ENCODE measurements around the gene TMUB1.

Gene TMUB1

GRCh38 chr7:151068069-151068773 lies 15.1 kb downstream of the TMUB1 start:
- Histone ChIP-seq H3K36me3 (ENCODE audit: control insufficient read depth, insufficient read depth, low read length) (peaks cover 61% of the 10 kb centered on the region), H3K4me1 (ENCODE audit: control insufficient read depth, insufficient read depth, low read length, poor library complexity, severe bottlenecking) (no peaks in the 10 kb centered on the region), H3K27me3 (replicated peaks; ENCODE audit: control insufficient read depth, insufficient read depth, low read length, poor library complexity, severe bottlenecking) (no peaks in the 10 kb centered on the region), H3K4me3 (ENCODE audit: insufficient read depth, low read depth, low read length, poor library complexity, severe bottlenecking) (no peak overlapping the region), H3K27ac (ENCODE audit: insufficient read depth, low read length, poor library complexity, severe bottlenecking) (no peak overlapping the region), H3K9me3 (ENCODE audit: control insufficient read depth, low read length) (no peaks in the 10 kb centered on the region)
- no peak for DNase-seq

GRCh38 chr7:151066273-151066974 lies 16.9 kb downstream of the TMUB1 start:
- Histone ChIP-seq H3K27me3 (replicated peaks; ENCODE audit: control insufficient read depth, insufficient read depth, low read length, poor library complexity, severe bottlenecking) (no peaks in the 10 kb centered on the region), H3K9me3 (ENCODE audit: control insufficient read depth, low read length) (no peaks in the 10 kb centered on the region), H3K4me1 (ENCODE audit: control insufficient read depth, insufficient read depth, low read length, poor library complexity, severe bottlenecking) (no peaks in the 10 kb centered on the region), H3K27ac (ENCODE audit: insufficient read depth, low read length, poor library complexity, severe bottlenecking) (no peak overlapping the region), H3K4me3 (ENCODE audit: insufficient read depth, low read depth, low read length, poor library complexity, severe bottlenecking) (no peak overlapping the region), H3K36me3 (ENCODE audit: control insufficient read depth, insufficient read depth, low read length) (peaks cover 60% of the 10 kb centered on the region)
- no peak for DNase-seq

GRCh38 chr7:151065516-151065915 lies 17.8 kb downstream of the TMUB1 start:
- Histone ChIP-seq H3K4me3 (ENCODE audit: insufficient read depth, low read depth, low read length, poor library complexity, severe bottlenecking) (no peak overlapping the region), H3K36me3 (ENCODE audit: control insufficient read depth, insufficient read depth, low read length) (peaks cover 50% of the 10 kb centered on the region)

GRCh38 chr7:151064993-151065392 lies 18.3 kb downstream of the TMUB1 start:
- no peaks in the 10 kb centered on the region for H3K9me3 ChIP-seq (ENCODE audit: control insufficient read depth, low read length)
- no peak overlapping the region for H3K4me3 ChIP-seq (ENCODE audit: insufficient read depth, low read depth, low read length, poor library complexity, severe bottlenecking)
- H3K27ac ChIP-seq (ENCODE audit: insufficient read depth, low read length, poor library complexity, severe bottlenecking): no peak overlapping the region
- no peaks in the 10 kb centered on the region for H3K27me3 ChIP-seq (replicated peaks; ENCODE audit: control insufficient read depth, insufficient read depth, low read length, poor library complexity, severe bottlenecking)
- peaks cover 45% of the 10 kb centered on the region for H3K36me3 ChIP-seq (ENCODE audit: control insufficient read depth, insufficient read depth, low read length)
- peaks cover 10% of the 10 kb centered on the region for H3K4me1 ChIP-seq (ENCODE audit: control insufficient read depth, insufficient read depth, low read length, poor library complexity, severe bottlenecking)
- DNase-seq: no peak

More at GRCh38 chr7:151065516-151065915, 17.8 kb downstream of the TMUB1 start:
- Histone ChIP-seq H3K4me1 (ENCODE audit: control insufficient read depth, insufficient read depth, low read length, poor library complexity, severe bottlenecking) (peaks cover 5% of the 10 kb centered on the region), H3K27me3 (replicated peaks; ENCODE audit: control insufficient read depth, insufficient read depth, low read length, poor library complexity, severe bottlenecking) (no peaks in the 10 kb centered on the region), H3K9me3 (ENCODE audit: control insufficient read depth, low read length) (no peaks in the 10 kb centered on the region), H3K27ac (ENCODE audit: insufficient read depth, low read length, poor library complexity, severe bottlenecking) (no peak overlapping the region)
- no peak for DNase-seq

- Histone ChIP-seq H3K9me3 (ENCODE audit: control insufficient read depth, low read length) (no peaks in the 10 kb centered on the region), H3K27me3 (replicated peaks; ENCODE audit: control insufficient read depth, insufficient read depth, low read length, poor library complexity, severe bottlenecking) (no peaks in the 10 kb centered on the region), H3K36me3 (ENCODE audit: control insufficient read depth, insufficient read depth, low read length) (peaks cover 40% of the 10 kb centered on the region), H3K4me1 (ENCODE audit: control insufficient read depth, insufficient read depth, low read length, poor library complexity, severe bottlenecking) (peaks cover 12% of the 10 kb centered on the region), H3K27ac (ENCODE audit: insufficient read depth, low read length, poor library complexity, severe bottlenecking) (no peak overlapping the region), H3K4me3 (ENCODE audit: insufficient read depth, low read depth, low read length, poor library complexity, severe bottlenecking) (no peak overlapping the region)
- DNase-seq: no peak
These were observed 18.8 kb downstream of the TMUB1 start for GRCh38 chr7:151064454-151064853.

- peaks cover 21% of the 10 kb centered on the region for H3K4me1 ChIP-seq (ENCODE audit: control insufficient read depth, insufficient read depth, low read length, poor library complexity, severe bottlenecking)
These were observed 20.1 kb downstream of the TMUB1 start for GRCh38 chr7:151063212-151063561.

GRCh38 chr7:151062399-151063211 lies 20.7 kb downstream of the TMUB1 start:
- Histone ChIP-seq H3K36me3 (ENCODE audit: control insufficient read depth, insufficient read depth, low read length) (peaks cover 28% of the 10 kb centered on the region), H3K27me3 (replicated peaks; ENCODE audit: control insufficient read depth, insufficient read depth, low read length, poor library complexity, severe bottlenecking) (no peaks in the 10 kb centered on the region), H3K9me3 (ENCODE audit: control insufficient read depth, low read length) (no peaks in the 10 kb centered on the region), H3K4me1 (ENCODE audit: control insufficient read depth, insufficient read depth, low read length, poor library complexity, severe bottlenecking) (peaks cover 22% of the 10 kb centered on the region), H3K27ac (ENCODE audit: insufficient read depth, low read length, poor library complexity, severe bottlenecking) (no peak overlapping the region), H3K4me3 (ENCODE audit: insufficient read depth, low read depth, low read length, poor library complexity, severe bottlenecking) (no peak overlapping the region)
- DNase-seq: no peak

More at GRCh38 chr7:151063212-151063561, 20.1 kb downstream of the TMUB1 start:
- Histone ChIP-seq H3K27ac (ENCODE audit: insufficient read depth, low read length, poor library complexity, severe bottlenecking) (no peak overlapping the region), H3K9me3 (ENCODE audit: control insufficient read depth, low read length) (no peaks in the 10 kb centered on the region), H3K4me3 (ENCODE audit: insufficient read depth, low read depth, low read length, poor library complexity, severe bottlenecking) (no peak overlapping the region), H3K36me3 (ENCODE audit: control insufficient read depth, insufficient read depth, low read length) (peaks cover 34% of the 10 kb centered on the region), H3K27me3 (replicated peaks; ENCODE audit: control insufficient read depth, insufficient read depth, low read length, poor library complexity, severe bottlenecking) (no peaks in the 10 kb centered on the region)
- DNase-seq: no peak

- H3K27me3 ChIP-seq (replicated peaks; ENCODE audit: control insufficient read depth, insufficient read depth, low read length, poor library complexity, severe bottlenecking): no peaks in the 10 kb centered on the region
- no peak overlapping the region for H3K4me3 ChIP-seq (ENCODE audit: insufficient read depth, low read depth, low read length, poor library complexity, severe bottlenecking)
- H3K36me3 ChIP-seq (ENCODE audit: control insufficient read depth, insufficient read depth, low read length): peaks cover 23% of the 10 kb centered on the region
These were observed 21.2 kb downstream of the TMUB1 start for GRCh38 chr7:151062111-151062398.

GRCh38 chr7:151061213-151062110 lies 21.8 kb downstream of the TMUB1 start:
- DNase-seq: no peak
- no peak overlapping the region for H3K4me3 ChIP-seq (ENCODE audit: insufficient read depth, low read depth, low read length, poor library complexity, severe bottlenecking)
- no peaks in the 10 kb centered on the region for H3K27me3 ChIP-seq (replicated peaks; ENCODE audit: control insufficient read depth, insufficient read depth, low read length, poor library complexity, severe bottlenecking)
- H3K36me3 ChIP-seq (ENCODE audit: control insufficient read depth, insufficient read depth, low read length): peaks cover 22% of the 10 kb centered on the region
- H3K9me3 ChIP-seq (ENCODE audit: control insufficient read depth, low read length): no peaks in the 10 kb centered on the region
- no peak overlapping the region for H3K27ac ChIP-seq (ENCODE audit: insufficient read depth, low read length, poor library complexity, severe bottlenecking)
- peaks cover 29% of the 10 kb centered on the region for H3K4me1 ChIP-seq (ENCODE audit: control insufficient read depth, insufficient read depth, low read length, poor library complexity, severe bottlenecking)

More at GRCh38 chr7:151062111-151062398, 21.2 kb downstream of the TMUB1 start:
- no peak overlapping the region for H3K27ac ChIP-seq (ENCODE audit: insufficient read depth, low read length, poor library complexity, severe bottlenecking)
- no peak for DNase-seq
- no peaks in the 10 kb centered on the region for H3K9me3 ChIP-seq (ENCODE audit: control insufficient read depth, low read length)
- H3K4me1 ChIP-seq (ENCODE audit: control insufficient read depth, insufficient read depth, low read length, poor library complexity, severe bottlenecking): peaks cover 26% of the 10 kb centered on the region

Data from effector memory CD4-positive, alpha-beta T cell (primary cell).